Ovary (tissue), 9 donors: ENCODE data around the gene GULP1. TPM values are rescaled to one million over a fixed set of nuclear protein-coding genes. Genes with fewer than 3 reads are reported as not detected.
A peak's percentile ranks its signal among the peaks of the same experiment; 100 is the strongest.
"Not testable (repeated sequence)": the region's sequence is repeated elsewhere in the genome, so short reads cannot be mapped to it uniquely, and the experiment has no call there.

Source experiments
- DNase-seq, 5 donors: peaks; one replicate each; pipeline ENCODE4 v3.0.0-alpha.2; 2019 to 2020
- H3K27ac ChIP-seq, 2 donors: fragments of 200-600 bp; one replicate each; pipeline versions ENCODE4 v1.5.1 to v1.8.0; 2019 to 2022
- H3K27me3 ChIP-seq: fragments of 200-600 bp; one replicate; pipeline ENCODE4 v1.8.0; 2022
- H3K36me3 ChIP-seq: fragments of 200-600 bp; sonication (generic); one replicate; pipeline ENCODE4 v1.5.1; 2019
- H3K4me1 ChIP-seq: one replicate; pipeline ENCODE4 v1.8.1; 2013; ENCODE audit warnings: mild to moderate bottlenecking, moderate library complexity; ENCODE audit not compliant: insufficient read depth
- H3K4me3 ChIP-seq: fragments of 200-600 bp; sonication (generic); one replicate; pipeline ENCODE4 v1.5.1; 2017
- H3K9me3 ChIP-seq, 2 donors: fragments of 200-600 bp in 1 of 2; sonication (generic) in 1 of 2; one replicate each; pipeline versions ENCODE4 v1.5.1 to v1.8.1; 2013 to 2019; ENCODE audit warnings: mild to moderate bottlenecking in 1 of 2, moderate library complexity in 1 of 2
- EP300 ChIP-seq: sonication (generic); formaldehyde crosslinking; IDR thresholded peaks from one replicate; pipeline ENCODE4 v1.6.1; 2017; ENCODE audit warnings: antibody characterized with exemption
- POLR2A ChIP-seq: fragments of 450-650 bp; IDR thresholded peaks from one replicate; pipeline ENCODE4 v1.6.1; 2017; ENCODE audit warnings: antibody characterized with exemption, mild to moderate bottlenecking, moderate library complexity
- WGBS, 3 donors: extraction: QIAGEN DNeasy Blood & Tissue Kit in 1 of 3; methylation state at CpG; one replicate each; pipeline versions ENCODE4 v1.1.5 to v1.1.7; 2013 to 2017; 5-methylcytosine and 5-hydroxymethylcytosine counted together
- intact Hi-C, 4 donors: fragments of 100-400 bp; cut with DNase I; formaldehyde crosslinking; loops; one replicate each; pipeline versions ENCODE4 v1.11.0 to v1.15.1; 2022 to 2023
- polyA plus RNA-seq, 2 donors: library from polyadenylated mRNA; stranded (reverse); fragments of 200-250 nt in 1 of 2; fragments of 350-450 nt in 1 of 2; fragmentation: Illumina TruSeq in 1 of 2; extraction: RNeasy Lipid Tissue Mini Kit (QIAGEN cat#74804) in 1 of 2; gene quantifications; one replicate each; pipeline ENCODE4 v1.2.3, GENCODE V29; 2013 to 2014
- total RNA-seq, 7 donors: library from RNA; depleted of rRNA in 2 of 7; stranded (reverse); fragments of >200 nt in 2 of 7; fragmentation: NEBNext Ultra II Directional in 3 of 7; extraction: Animal tissue kit (Norgen Biotek cat#: 25700) in 3 of 7; gene quantifications; one replicate each; pipeline versions ENCODE4 v1.1.0 to v1.2.4, GENCODE V29; 2016 to 2023
- TF ChIP-seq, protein P1 (sequence below), 3 donors: fragments of 450-650 bp in 2 of 3; fragments of 200-600 bp in 1 of 3; IDR thresholded peaks; one replicate each; pipeline versions ENCODE4 v1.5.1 to v1.8.0; 2016 to 2022; ENCODE audit warnings: antibody characterized with exemption in 3 of 3, mild to moderate bottlenecking in 1 of 3
- donor health status: DM: no; HTN: no; CAD: no; lungs with moderate emphysema.
- donor health status: DM: no; HTN: no; CAD: no.
- donor health status: Bipolar disorder and iron deficiency.
- donor health status: DM: yes; HTN: yes; CAD: no.
- donor health status: DM: no; HTN: no; CAD: no.
- donor health status: DM: yes; HTN: yes; CAD: no.

Gene GULP1
- total and polyA plus RNA-seq, 9 donors = 22.3 to 57.7 (median 42.9) TPM

DNA sequence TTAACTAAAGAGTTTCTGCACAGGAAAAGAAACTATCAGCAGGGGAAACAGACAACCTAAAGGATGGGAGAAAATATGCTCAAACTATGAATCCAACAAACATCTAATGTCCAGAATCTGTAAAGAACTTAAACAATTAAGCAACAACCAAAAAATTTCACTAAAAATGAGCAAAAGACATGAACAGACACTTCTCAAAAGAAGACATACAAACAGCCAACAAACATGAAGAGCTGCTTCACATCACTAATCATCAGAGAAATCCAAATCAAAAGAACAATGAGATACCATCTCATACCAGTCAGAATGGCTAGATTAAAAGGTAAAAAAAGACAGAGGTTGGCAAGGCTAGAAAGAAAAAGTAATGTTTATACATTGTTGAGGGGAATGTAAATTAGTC is 8.8 kb upstream of the GULP1 start:
- Histone ChIP-seq H3K9me3 (no peaks in the 10 kb centered on the region), H3K4me3 (no peak overlapping the region), H3K36me3 (no peaks in the 10 kb centered on the region), H3K4me1 (no peaks in the 10 kb centered on the region), H3K27ac (no peak overlapping the region), H3K27me3 (no peaks in the 10 kb centered on the region)
- no peak for DNase-seq
- intact Hi-C loops = no loop called here
- TF ChIP-seq POLR2A = no peak
- TF ChIP-seq, protein P1, sequence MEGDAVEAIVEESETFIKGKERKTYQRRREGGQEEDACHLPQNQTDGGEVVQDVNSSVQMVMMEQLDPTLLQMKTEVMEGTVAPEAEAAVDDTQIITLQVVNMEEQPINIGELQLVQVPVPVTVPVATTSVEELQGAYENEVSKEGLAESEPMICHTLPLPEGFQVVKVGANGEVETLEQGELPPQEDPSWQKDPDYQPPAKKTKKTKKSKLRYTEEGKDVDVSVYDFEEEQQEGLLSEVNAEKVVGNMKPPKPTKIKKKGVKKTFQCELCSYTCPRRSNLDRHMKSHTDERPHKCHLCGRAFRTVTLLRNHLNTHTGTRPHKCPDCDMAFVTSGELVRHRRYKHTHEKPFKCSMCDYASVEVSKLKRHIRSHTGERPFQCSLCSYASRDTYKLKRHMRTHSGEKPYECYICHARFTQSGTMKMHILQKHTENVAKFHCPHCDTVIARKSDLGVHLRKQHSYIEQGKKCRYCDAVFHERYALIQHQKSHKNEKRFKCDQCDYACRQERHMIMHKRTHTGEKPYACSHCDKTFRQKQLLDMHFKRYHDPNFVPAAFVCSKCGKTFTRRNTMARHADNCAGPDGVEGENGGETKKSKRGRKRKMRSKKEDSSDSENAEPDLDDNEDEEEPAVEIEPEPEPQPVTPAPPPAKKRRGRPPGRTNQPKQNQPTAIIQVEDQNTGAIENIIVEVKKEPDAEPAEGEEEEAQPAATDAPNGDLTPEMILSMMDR (IDR thresholded peaks at IDR 0.05) = no peak
- TF ChIP-seq EP300 = no peak

DNA sequence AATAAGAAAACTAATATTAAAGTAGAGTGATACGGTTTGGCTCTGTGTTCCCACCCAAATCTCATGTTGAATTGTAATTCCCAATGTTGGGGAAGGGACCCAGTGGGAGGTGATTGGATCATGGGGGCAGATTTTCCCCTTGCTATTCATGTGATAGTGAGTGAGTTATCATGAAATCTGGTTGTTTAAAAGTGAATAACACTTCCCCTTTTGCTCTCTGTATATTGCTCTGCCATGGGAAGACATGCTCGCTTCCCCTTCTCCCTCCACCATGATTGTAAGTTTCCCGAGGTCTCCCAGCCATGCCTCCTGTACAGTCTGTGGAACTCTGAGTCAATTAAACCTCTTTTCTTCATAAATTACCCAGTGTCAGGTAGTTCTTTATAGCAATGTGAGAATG is 7.4 kb upstream of the GULP1 start:
- H3K27ac ChIP-seq, H3K4me1 ChIP-seq, DNase-seq, H3K36me3 ChIP-seq, intact Hi-C loops, H3K27me3 ChIP-seq, H3K4me3 ChIP-seq, H3K9me3 ChIP-seq: not testable (repeated sequence)
- WGBS, 3 donors = 91 to 96% (median 95%) methylated on average over 3 of the region's 3 CpGs

DNA sequence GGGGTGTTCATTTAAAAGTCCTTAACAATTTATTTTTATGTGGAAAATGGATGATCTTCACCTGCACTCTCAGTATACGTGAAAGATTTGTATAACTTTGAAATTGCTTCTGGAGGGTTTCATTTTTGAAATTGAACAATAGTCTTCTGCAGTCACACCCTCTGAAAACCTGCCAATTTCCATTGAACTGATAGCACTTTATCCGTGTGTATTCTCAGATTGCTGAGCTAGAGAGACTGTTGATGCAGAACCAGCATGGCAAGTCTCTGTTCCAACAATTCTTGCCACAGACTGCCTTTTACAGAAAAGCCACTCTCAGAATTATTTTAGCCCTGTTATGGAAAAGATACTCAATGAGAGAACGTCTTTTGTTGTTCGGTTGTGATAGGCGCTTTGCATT is 6.6 kb upstream of the GULP1 start:
- H3K36me3 ChIP-seq = no peaks in the 10 kb centered on the region
- H3K27ac ChIP-seq = no peak overlapping the region
- WGBS, 3 donors = 73 to 82% (median 75%) methylated on average over 5 of the region's 5 CpGs
- intact Hi-C loops = no loop called here
- H3K4me1 ChIP-seq = no peaks in the 10 kb centered on the region
- H3K9me3 ChIP-seq = no peaks in the 10 kb centered on the region
- TF ChIP-seq, protein P1 (IDR thresholded peaks at IDR 0.05) = no peak
- TF ChIP-seq EP300 (no peak), POLR2A (no peak)
- H3K4me3 ChIP-seq = no peak overlapping the region
- DNase-seq = no peak
- H3K27me3 ChIP-seq = no peaks in the 10 kb centered on the region

DNA sequence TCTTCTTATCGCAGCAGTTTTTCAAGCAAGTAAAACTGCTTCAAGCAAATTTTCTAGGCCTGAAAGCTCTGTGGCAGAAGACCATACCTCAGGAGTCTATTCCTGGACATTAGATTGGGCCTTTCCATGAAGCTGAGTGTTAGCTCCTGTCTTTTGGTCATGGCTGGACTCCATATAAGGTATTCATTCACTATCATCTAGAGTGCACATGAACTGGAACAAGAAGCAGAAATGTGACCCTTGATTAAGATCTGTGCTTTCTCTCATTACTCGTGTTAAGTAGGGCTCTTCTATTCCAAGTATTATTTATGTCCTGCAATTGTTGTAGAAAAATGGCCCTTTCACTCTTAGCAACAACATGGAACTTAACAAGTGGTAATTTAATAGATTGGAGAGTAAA is 5.9 kb upstream of the GULP1 start:
- Histone ChIP-seq H3K36me3 (no peaks in the 10 kb centered on the region), H3K4me1 (peaks cover 2% of the 10 kb centered on the region), H3K9me3 (no peaks in the 10 kb centered on the region), H3K4me3 (no peak overlapping the region), H3K27ac (no peak overlapping the region), H3K27me3 (no peaks in the 10 kb centered on the region)
- TF ChIP-seq, protein P1 (IDR thresholded peaks at IDR 0.05) = no peak
- TF ChIP-seq EP300 (no peak), POLR2A (no peak)
- intact Hi-C loops = no loop called here
- WGBS, 3 donors = 76% methylated on average over 2 of the region's 2 CpGs
- DNase-seq = no peak

DNA sequence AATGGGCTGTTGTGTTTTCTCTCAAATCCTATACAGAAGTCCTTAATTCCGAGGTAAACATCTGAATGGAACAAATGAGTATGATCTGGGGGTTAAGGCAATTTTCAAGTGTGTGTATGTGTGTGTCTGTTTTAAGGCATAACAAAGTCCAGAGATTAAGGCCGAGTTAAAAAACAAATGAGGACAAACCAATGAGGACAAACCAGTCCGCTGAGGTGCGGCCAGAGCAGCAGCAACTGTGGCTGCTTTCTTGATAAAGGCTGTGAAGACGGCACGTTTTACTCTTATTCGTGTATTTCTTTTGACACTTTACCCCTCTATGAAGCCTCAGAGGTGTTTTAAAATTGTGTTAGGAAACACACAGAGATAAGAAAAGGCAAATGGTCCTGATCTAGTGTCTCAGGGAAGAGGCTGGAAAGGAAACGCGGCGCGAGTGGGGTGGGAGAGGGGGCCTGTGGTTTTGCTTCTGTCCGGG is 495 bp upstream of the GULP1 start:
- WGBS, 3 donors = 1 to 2% (median 1%) methylated on average over 12 of the region's 12 CpGs
- TF ChIP-seq EP300 = no peak
- TF ChIP-seq POLR2A = no peak
- TF ChIP-seq, protein P1 (IDR thresholded peaks at IDR 0.05) = no peak
- intact Hi-C loops = loop anchor here in 3 of 4 donors (10.0 kb wide), 2 partner anchors 214 to 224 kb away; no protein-coding TSS in a partner anchor
- Histone ChIP-seq H3K27ac (peak overlapping the region; percentile 96 to 100), H3K9me3 (no peaks in the 10 kb centered on the region), H3K4me3 (peak overlapping the region; percentile 59), H3K36me3 (no peaks in the 10 kb centered on the region), H3K4me1 (peaks cover 2% of the 10 kb centered on the region), H3K27me3 (no peaks in the 10 kb centered on the region)
- DNase-seq = no peak
